Fibroblast of lung (primary cell): ENCODE data around the gene MINK1.

Experiments used
- CTCF ChIP-seq, 2 donors: IDR thresholded peaks in 1 of 2; conservative IDR thresholded peaks in 1 of 2; 1 replicate in 1 of 2; 2 replicates in 1 of 2; pipeline ENCODE4 v1.5.1; 2011 to 2012; ENCODE audit warnings: low read length in 2 of 2, control low read depth in 1 of 2, inconsistent platforms in 1 of 2, low read depth in 1 of 2, mild to moderate bottlenecking in 1 of 2
- EZH2 ChIP-seq: IDR thresholded peaks from 2 replicates; pipeline ENCODE4 v1.5.1; 2012; ENCODE audit warnings: low read length, control low read depth, mild to moderate bottlenecking; ENCODE audit errors: missing control alignments

GRCh38 chr17:4837471-4838308 lies 4.5 kb downstream of the MINK1 start:
- no peak for TF ChIP-seq CTCF (conservative IDR thresholded peaks at IDR 0.05 in 1 of 2, IDR thresholded peaks at IDR 0.05 in 1 of 2; ENCODE audit: low read depth in 1 of 2, low read length in 2 of 2)
- TF ChIP-seq EZH2 = no peak
